ENCODE results near the gene RGS13. TPM values are rescaled to one million over a fixed set of nuclear protein-coding genes. Genes with fewer than 3 reads are reported as not detected.

RGS13 gene
- total RNA-seq, 2 donors from 2014 or later: 1.0 to 1.1 TPM

GRCh38 chr1:192631749-192632148, 4.2 kb upstream of the RGS13 start:
- Histone ChIP-seq H3K27me3 (no peaks in the 10 kb centered on the region), H3K36me3 (no peaks in the 10 kb centered on the region), H3K9me3 (no peaks in the 10 kb centered on the region), H3K27ac (no peak overlapping the region), H3K9ac (ENCODE audit: low read depth in 2 of 2, low read length in 2 of 2) (no peak overlapping the region), H3K4me3 (no peak overlapping the region), H3K4me1 (no peaks in the 10 kb centered on the region)
- no peak for DNase-seq
- intact Hi-C loops (cut with DNase I): no loop called here
- TF ChIP-seq, protein P1, sequence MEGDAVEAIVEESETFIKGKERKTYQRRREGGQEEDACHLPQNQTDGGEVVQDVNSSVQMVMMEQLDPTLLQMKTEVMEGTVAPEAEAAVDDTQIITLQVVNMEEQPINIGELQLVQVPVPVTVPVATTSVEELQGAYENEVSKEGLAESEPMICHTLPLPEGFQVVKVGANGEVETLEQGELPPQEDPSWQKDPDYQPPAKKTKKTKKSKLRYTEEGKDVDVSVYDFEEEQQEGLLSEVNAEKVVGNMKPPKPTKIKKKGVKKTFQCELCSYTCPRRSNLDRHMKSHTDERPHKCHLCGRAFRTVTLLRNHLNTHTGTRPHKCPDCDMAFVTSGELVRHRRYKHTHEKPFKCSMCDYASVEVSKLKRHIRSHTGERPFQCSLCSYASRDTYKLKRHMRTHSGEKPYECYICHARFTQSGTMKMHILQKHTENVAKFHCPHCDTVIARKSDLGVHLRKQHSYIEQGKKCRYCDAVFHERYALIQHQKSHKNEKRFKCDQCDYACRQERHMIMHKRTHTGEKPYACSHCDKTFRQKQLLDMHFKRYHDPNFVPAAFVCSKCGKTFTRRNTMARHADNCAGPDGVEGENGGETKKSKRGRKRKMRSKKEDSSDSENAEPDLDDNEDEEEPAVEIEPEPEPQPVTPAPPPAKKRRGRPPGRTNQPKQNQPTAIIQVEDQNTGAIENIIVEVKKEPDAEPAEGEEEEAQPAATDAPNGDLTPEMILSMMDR (IDR thresholded peaks at IDR 0.05): no peak

DNA sequence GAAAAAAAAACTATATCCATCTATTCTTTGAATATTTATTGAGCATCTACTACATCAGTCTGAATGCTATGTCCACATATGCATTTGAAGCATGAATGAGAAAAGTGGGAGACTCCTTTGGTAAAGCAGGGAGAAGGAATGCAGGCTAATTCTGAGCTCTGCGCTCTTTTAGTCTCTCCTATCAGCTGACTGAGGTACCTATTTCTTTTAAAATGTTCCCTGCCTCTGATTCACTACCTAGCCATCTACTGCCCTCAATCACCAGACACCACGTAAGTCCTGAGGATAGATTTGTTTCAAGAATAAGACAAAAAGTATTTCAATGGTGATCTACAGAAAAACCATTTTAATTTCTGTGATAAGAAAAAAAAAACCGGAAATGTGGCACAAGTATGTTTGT, 3.8 kb upstream of the RGS13 start:
- H3K36me3 ChIP-seq: no peaks in the 10 kb centered on the region
- DNase-seq: no peak
- H3K4me3 ChIP-seq: no peak overlapping the region
- intact Hi-C loops (cut with DNase I): no loop called here
- no peaks in the 10 kb centered on the region for H3K4me1 ChIP-seq
- H3K9me3 ChIP-seq: no peaks in the 10 kb centered on the region
- H3K27ac ChIP-seq: no peak overlapping the region
- H3K27me3 ChIP-seq: no peaks in the 10 kb centered on the region
- TF ChIP-seq, protein P1 (IDR thresholded peaks at IDR 0.05): no peak
- no peak overlapping the region for H3K9ac ChIP-seq (ENCODE audit: low read depth in 2 of 2, low read length in 2 of 2)

DNA sequence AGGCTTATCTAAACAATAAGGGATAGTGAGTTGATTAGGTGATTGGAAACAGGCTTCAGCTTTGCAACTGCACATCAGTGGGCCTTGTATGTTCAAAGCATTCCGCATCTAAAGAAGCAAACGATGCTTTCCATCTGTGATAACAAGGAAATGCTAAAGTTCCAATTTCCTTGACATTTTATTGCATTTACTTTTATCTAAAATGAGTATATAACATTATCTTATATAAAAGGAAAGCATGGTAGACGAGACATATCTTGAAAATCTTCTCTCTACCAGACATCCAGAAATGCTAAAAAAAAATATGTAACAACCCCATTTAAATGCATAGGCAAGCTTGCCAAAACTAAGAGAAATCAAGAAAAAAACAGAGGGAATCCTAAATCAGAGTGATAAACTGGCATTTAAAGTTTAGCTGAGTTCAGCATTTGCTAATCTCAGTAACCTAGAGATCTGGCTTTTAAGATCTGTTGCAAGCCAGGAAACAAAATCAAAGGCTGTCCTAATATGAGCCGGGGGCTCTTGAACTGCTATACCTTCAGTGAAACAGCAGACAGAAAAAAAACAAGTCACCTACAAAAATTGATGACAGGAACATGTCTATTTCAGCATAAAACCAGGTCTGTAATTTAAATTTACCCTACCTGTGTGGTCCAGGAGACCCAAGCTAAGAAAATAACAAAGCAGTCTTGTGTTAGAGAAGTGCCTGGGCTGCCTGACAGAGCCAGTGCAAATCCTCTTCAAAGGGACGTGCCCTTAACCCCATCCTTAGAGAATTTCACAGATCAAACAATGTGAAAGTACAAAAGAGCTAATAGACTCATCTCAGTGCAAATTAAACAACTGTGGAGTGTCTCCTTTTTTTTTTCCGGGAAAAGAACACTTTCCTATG, 3.1 kb upstream of the RGS13 start:
- no peak for DNase-seq
- TF ChIP-seq, protein P1 (IDR thresholded peaks at IDR 0.05): no peak
- no peaks in the 10 kb centered on the region for H3K36me3 ChIP-seq
- no peak overlapping the region for H3K9ac ChIP-seq (ENCODE audit: low read depth in 2 of 2, low read length in 2 of 2)
- no peaks in the 10 kb centered on the region for H3K4me1 ChIP-seq
- H3K4me3 ChIP-seq: no peak overlapping the region
- no peaks in the 10 kb centered on the region for H3K27me3 ChIP-seq
- intact Hi-C loops (cut with DNase I): no loop called here
- no peak overlapping the region for H3K27ac ChIP-seq
- no peaks in the 10 kb centered on the region for H3K9me3 ChIP-seq

- no peaks in the 10 kb centered on the region for H3K27me3 ChIP-seq
- TF ChIP-seq, protein P1 (IDR thresholded peaks at IDR 0.05): no peak
- DNase-seq: no peak
- H3K36me3 ChIP-seq: no peaks in the 10 kb centered on the region
- intact Hi-C loops (cut with DNase I): no loop called here
- H3K27ac ChIP-seq: no peak overlapping the region
- H3K4me3 ChIP-seq: no peak overlapping the region
- H3K9me3 ChIP-seq: no peaks in the 10 kb centered on the region
- no peaks in the 10 kb centered on the region for H3K4me1 ChIP-seq
- no peak overlapping the region for H3K9ac ChIP-seq (ENCODE audit: low read depth in 2 of 2, low read length in 2 of 2)
These were observed 2.3 kb upstream of the RGS13 start for GRCh38 chr1:192633533-192634253.

DNA sequence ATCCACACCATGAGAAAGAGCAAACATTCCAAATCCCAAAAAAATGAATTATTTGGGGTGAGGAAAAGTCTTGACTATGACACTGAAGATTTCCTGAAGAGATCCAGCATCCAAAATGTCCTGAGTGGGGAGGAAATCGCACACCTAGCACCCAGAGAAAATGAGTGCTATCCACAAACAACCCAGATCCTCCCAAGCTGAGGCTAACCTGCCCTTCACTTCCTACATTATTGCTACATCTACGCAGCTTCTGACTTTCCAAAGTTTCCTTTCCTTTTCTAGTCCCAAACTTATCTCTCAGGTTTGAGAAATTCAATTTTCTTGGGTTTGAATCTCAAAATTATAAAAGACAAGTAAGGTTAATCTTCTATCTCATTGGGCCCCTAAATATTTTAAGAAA, 906 bp upstream of the RGS13 start:
- Histone ChIP-seq H3K27ac (no peak overlapping the region), H3K4me3 (no peak overlapping the region), H3K36me3 (no peaks in the 10 kb centered on the region), H3K9me3 (no peaks in the 10 kb centered on the region), H3K4me1 (no peaks in the 10 kb centered on the region), H3K9ac (ENCODE audit: low read depth in 2 of 2, low read length in 2 of 2) (no peak overlapping the region), H3K27me3 (no peaks in the 10 kb centered on the region)
- intact Hi-C loops (cut with DNase I): no loop called here
- TF ChIP-seq, protein P1 (IDR thresholded peaks at IDR 0.05): no peak
- DNase-seq: no peak

Measured in colonic mucosa (tissue), 4 donors.